ENCODE data around the gene FHIT. TPM values are rescaled to one million over a fixed set of nuclear protein-coding genes. Genes with fewer than 3 reads are reported as not detected.

The FHIT gene
- total RNA-seq, 4 donors from 2014 or later, result 3.5 to 17.0 (median 16.7) TPM

DNA sequence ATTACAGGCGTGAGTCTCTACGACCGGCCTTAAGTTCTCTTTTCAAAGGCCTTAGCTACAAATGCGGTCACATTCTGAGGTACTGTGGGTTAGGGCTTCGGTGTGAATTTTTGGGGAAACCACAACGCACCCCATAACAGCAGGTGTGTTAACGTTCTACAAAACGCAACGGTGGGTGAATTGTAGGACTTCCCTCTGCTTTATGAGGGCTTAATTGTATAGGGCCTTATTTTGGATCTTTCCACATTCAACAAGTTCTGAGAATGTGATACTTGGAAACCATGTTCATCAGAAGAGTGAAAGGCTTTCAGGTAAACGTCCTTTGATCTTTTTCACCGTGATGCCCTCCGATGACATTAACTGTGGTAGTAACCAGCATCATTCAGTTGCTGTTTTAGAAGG is 1202.8 kb downstream of the FHIT start:
- no peak for DNase-seq
- Histone ChIP-seq H3K9me3 (no peaks in the 10 kb centered on the region), H3K27me3 (no peaks in the 10 kb centered on the region), H3K4me3 (no peak overlapping the region), H3K4me1 (no peaks in the 10 kb centered on the region), H3K36me3 (no peaks in the 10 kb centered on the region), H3K27ac (no peak overlapping the region)
- TF ChIP-seq, protein P1, sequence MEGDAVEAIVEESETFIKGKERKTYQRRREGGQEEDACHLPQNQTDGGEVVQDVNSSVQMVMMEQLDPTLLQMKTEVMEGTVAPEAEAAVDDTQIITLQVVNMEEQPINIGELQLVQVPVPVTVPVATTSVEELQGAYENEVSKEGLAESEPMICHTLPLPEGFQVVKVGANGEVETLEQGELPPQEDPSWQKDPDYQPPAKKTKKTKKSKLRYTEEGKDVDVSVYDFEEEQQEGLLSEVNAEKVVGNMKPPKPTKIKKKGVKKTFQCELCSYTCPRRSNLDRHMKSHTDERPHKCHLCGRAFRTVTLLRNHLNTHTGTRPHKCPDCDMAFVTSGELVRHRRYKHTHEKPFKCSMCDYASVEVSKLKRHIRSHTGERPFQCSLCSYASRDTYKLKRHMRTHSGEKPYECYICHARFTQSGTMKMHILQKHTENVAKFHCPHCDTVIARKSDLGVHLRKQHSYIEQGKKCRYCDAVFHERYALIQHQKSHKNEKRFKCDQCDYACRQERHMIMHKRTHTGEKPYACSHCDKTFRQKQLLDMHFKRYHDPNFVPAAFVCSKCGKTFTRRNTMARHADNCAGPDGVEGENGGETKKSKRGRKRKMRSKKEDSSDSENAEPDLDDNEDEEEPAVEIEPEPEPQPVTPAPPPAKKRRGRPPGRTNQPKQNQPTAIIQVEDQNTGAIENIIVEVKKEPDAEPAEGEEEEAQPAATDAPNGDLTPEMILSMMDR (IDR thresholded peaks at IDR 0.05), result no peak
- no peak for TF ChIP-seq POLR2A (IDR thresholded peaks at IDR 0.05)

DNA sequence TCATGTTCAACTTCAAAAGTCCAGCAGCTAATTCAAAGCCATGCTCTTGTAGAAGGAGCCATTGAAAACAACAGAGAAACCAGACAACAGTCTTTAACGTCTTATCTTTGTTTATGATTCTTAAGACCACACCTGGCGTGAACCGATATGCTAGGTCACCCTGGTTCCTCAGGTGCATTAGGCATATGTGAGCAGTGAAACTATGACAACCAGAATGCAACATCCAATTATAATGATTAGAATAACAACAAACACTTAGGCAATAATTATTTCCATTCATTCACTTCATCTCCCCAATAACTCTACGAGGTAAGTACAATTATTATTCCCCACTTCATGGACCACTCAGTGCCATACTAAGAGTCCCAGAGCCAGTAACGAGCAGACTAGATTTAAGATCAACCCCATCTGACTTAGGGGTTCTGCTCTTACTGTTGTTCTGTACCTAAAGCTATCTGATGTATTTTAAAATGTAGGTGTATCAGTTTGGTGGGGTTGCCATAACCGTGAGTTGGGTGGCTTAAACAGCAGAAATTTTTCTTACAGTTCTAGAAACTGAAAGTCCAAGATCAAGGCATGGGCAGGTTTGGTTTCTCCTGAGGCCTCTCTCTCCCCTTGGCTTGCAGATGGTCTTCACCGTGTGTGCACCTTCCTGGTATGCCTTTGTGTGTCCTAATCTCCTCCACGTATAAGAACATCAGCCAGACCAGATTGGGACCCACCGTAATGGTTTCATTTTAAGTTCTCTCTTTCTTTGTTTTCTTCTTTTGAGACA is 1203.6 kb downstream of the FHIT start:
- H3K9me3 ChIP-seq, result no peaks in the 10 kb centered on the region
- no peak overlapping the region for H3K4me3 ChIP-seq
- DNase-seq, result no peak
- no peak overlapping the region for H3K27ac ChIP-seq
- H3K27me3 ChIP-seq, result no peaks in the 10 kb centered on the region
- H3K36me3 ChIP-seq, result no peaks in the 10 kb centered on the region
- TF ChIP-seq, protein P1 (IDR thresholded peaks at IDR 0.05), result no peak
- TF ChIP-seq POLR2A (IDR thresholded peaks at IDR 0.05), result no peak
- H3K4me1 ChIP-seq, result no peaks in the 10 kb centered on the region

DNA sequence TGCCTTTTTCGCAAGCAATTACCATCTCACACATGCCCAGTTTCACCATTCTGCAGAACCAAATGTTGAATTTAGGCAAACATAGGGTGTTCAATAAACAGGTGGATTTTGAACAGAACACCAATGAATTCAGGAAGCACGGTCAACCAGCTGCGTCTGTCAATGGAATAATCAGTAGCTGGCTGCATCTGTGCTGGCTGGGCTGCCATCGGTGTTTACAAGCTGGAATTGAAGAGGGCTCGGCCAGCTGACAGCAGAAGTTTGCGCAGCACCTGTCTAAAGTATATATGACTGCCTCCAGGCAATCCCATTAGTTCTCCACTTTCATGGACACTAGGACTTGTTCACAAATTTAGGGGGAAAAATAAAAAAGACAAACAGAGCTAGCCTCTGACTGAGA is 1205.0 kb downstream of the FHIT start:
- Histone ChIP-seq H3K4me1 (no peaks in the 10 kb centered on the region), H3K36me3 (no peaks in the 10 kb centered on the region), H3K4me3 (no peak overlapping the region), H3K27ac (no peak overlapping the region), H3K9me3 (no peaks in the 10 kb centered on the region), H3K27me3 (no peaks in the 10 kb centered on the region)
- no peak for DNase-seq
- TF ChIP-seq, protein P1 (IDR thresholded peaks at IDR 0.05), result no peak
- no peak for TF ChIP-seq POLR2A (IDR thresholded peaks at IDR 0.05)

DNA sequence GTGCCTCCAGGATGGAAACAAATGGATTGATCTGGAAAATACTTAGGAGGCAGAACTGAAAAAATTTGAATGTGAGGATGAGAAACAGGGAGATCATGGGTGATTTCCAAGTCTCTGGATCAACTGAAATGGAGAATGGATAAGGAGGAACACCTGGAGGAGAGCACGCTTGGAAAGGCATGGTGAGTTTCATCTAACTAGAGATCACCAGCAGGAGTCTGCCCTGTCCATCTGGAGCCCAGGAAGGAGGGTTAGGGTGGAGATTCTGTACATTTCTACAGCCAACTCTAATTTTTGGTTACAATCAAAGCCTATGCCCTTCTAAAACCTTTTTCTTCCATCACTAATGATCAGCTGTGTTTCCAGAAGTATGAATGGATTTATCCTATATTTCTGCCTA is 1205.6 kb downstream of the FHIT start:
- no peaks in the 10 kb centered on the region for H3K9me3 ChIP-seq
- no peak for DNase-seq
- no peak for TF ChIP-seq POLR2A (IDR thresholded peaks at IDR 0.05)
- TF ChIP-seq, protein P1 (IDR thresholded peaks at IDR 0.05), result no peak
- no peak overlapping the region for H3K4me3 ChIP-seq
- H3K4me1 ChIP-seq, result no peaks in the 10 kb centered on the region
- H3K27me3 ChIP-seq, result no peaks in the 10 kb centered on the region
- no peak overlapping the region for H3K27ac ChIP-seq
- no peaks in the 10 kb centered on the region for H3K36me3 ChIP-seq

DNA sequence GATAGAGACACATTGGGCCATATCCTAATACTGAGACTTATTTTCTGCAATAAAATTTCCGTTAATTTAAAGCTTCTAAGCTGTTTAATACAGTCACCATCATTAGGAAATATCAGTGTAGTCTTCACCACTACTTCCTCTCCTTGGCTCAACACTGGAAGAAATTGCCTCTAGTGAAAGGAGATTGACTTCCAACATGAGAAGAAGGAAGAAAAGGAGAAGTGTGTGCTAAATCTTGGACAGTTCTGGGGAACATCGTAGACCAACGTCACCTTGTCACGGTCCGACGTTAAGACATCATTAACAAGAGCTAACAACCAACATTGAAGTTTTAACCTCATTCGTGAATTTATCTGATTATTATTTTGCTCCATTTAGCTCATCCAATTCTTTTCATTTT is 1214.4 kb downstream of the FHIT start:
- no peak overlapping the region for H3K4me3 ChIP-seq
- no peaks in the 10 kb centered on the region for H3K27me3 ChIP-seq
- no peak overlapping the region for H3K27ac ChIP-seq
- no peaks in the 10 kb centered on the region for H3K9me3 ChIP-seq
- TF ChIP-seq, protein P1 (IDR thresholded peaks at IDR 0.05), result no peak
- no peak for TF ChIP-seq POLR2A (IDR thresholded peaks at IDR 0.05)
- H3K36me3 ChIP-seq, result no peaks in the 10 kb centered on the region
- no peaks in the 10 kb centered on the region for H3K4me1 ChIP-seq
- DNase-seq, result no peak

Data from Peyer's patch (tissue), 4 donors.